8988T (cell line): Measurements from ENCODE around the gene CALY.
"Not testable (repeated sequence)": the region's sequence is repeated elsewhere in the genome, so short reads cannot be mapped to it uniquely, and the experiment has no call there.

ENCODE experiments used
- DNase-seq: peaks from one replicate; pipeline ENCODE4 v3.0.0; 2011

Gene CALY

GRCh38 chr10:133327651-133328357 is 8.9 kb downstream of the CALY start:
- DNase-seq, result no peak

- DNase-seq, result no peak
Observed at GRCh38 chr10:133326745-133327650, 9.7 kb downstream of the CALY start.

GRCh38 chr10:133326223-133326551 is 10.5 kb downstream of the CALY start:
- no peak for DNase-seq

GRCh38 chr10:133325440-133326222 is 11.1 kb downstream of the CALY start:
- no peak for DNase-seq

GRCh38 chr10:133324857-133325260 is 11.8 kb downstream of the CALY start:
- DNase-seq, result no peak

- DNase-seq, result peak; percentile 98
Observed at GRCh38 chr10:133324198-133324792, 12.4 kb downstream of the CALY start.

- DNase-seq, result not testable (repeated sequence)
Observed at GRCh38 chr10:133322064-133322709, 14.5 kb downstream of the CALY start.

- not testable (repeated sequence) for DNase-seq
Observed at GRCh38 chr10:133320852-133321422, 15.8 kb downstream of the CALY start.

- no peak for DNase-seq
Observed at GRCh38 chr10:133318494-133319127, 18.1 kb downstream of the CALY start.

- DNase-seq, result no peak
Observed at GRCh38 chr10:133316732-133317131, 20.0 kb downstream of the CALY start.

GRCh38 chr10:133316266-133316665 is 20.4 kb downstream of the CALY start:
- DNase-seq, result no peak

- DNase-seq, result no peak
Observed at GRCh38 chr10:133315847-133316246, 20.8 kb downstream of the CALY start.

GRCh38 chr10:133314911-133315310 is 21.8 kb downstream of the CALY start:
- no peak for DNase-seq

GRCh38 chr10:133313192-133313591 is 23.5 kb downstream of the CALY start:
- no peak for DNase-seq

GRCh38 chr10:133312769-133313145 is 23.9 kb downstream of the CALY start:
- no peak for DNase-seq

- DNase-seq, result no peak
Observed at GRCh38 chr10:133312016-133312768, 24.5 kb downstream of the CALY start.

GRCh38 chr10:133311570-133311969 is 25.1 kb downstream of the CALY start:
- DNase-seq, result no peak

GRCh38 chr10:133310789-133311188 is 25.9 kb downstream of the CALY start:
- no peak for DNase-seq

GRCh38 chr10:133310399-133310755 is 26.3 kb downstream of the CALY start:
- no peak for DNase-seq

GRCh38 chr10:133309720-133310398 is 26.8 kb downstream of the CALY start:
- DNase-seq, result no peak
